Right kidney (tissue), 1 donor: ENCODE measurements around the gene UGT1A7.
"Not testable (repeated sequence)": the region's sequence is repeated elsewhere in the genome, so short reads cannot be mapped to it uniquely, and the experiment has no call there.

Source experiments
- DNase-seq: peaks from one replicate; pipeline ENCODE4 v3.0.0-alpha.2; 2016

Gene UGT1A7

DNA sequence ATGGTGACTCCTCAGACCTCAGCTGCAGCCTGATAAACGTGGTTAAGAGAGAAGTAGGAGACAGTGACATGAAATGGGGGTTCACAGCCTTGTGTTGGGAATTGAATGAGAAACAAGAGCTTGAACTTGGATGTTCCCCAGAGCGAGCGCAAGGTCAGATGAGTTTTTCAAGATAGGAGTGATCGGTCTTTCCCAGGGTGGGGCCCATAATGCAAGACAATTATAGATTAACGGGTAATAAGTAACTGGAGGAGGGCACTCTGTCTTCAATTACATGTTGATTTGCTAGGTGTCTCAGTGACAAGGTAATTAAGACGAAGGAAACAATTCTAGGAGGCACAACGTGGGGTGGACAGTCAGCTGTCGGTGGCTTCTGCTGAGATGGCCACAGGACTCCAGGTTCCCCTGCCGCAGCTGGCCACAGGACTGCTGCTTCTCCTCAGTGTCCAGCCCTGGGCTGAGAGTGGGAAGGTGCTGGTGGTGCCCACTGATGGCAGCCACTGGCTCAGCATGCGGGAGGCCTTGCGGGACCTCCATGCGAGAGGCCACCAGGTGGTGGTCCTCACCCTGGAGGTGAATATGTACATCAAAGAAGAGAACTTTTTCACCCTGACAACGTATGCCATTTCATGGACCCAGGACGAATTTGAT lies 31.0 kb downstream of the UGT1A7 start, which contains the start of gene UGT1A5:
Gene UGT1A5, plus strand, starts transcription at position 297 of the 651 bp plus-strand sequence. Its CDS starts 85 bp downstream, at position 382.
- no peak for DNase-seq

DNA sequence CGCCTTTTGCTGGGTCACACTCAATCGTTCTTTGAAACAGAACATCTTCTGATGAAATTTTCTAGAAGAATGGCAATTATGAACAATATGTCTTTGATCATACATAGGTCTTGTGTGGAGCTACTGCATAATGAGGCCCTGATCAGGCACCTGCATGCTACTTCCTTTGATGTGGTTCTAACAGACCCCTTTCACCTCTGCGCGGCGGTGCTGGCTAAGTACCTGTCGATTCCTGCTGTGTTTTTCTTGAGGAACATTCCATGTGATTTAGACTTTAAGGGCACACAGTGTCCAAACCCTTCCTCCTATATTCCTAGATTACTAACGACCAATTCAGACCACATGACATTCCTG lies 31.5 kb downstream of the UGT1A7 start:
- DNase-seq: no peak

DNA sequence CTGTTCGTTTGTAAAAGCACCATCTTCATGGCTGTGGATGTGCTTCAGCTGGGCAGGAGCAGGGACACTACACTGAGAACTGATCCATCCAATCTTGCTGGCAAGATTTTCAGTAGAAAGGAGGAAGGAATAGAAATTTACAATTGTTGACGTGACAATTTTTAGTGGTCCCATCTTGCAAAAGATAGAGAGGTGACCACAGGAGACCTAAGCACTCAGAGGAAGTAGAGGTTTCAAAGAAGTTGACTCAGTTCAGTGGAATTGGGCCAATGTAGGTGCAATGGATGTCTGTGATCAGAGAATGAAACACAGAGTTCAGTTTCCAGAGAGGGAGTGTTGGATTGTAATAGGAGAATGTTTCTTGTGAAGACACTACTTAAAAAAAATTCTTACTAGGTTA lies 32.4 kb downstream of the UGT1A7 start:
- DNase-seq: no peak

DNA sequence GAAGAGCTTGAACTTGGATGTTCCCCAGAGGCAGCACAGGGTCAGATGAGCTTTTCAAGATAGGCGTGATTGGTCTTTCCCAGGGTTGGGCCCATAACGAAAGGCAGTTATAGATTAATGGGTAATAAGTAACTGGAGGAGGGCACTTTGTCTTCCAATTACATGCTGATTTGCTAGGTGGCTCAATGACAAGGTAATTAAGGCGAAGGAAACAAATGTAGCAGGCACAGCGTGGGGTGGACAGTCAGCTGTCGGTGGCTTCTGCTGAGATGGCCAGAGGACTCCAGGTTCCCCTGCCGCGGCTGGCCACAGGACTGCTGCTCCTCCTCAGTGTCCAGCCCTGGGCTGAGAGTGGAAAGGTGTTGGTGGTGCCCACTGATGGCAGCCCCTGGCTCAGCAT lies 36.9 kb downstream of the UGT1A7 start, which contains the start of gene UGT1A4:
Gene UGT1A4, plus strand, starts transcription at position 185 of the 400 bp plus-strand sequence. Its CDS starts 85 bp downstream, at position 270.
- no peak for DNase-seq

DNA sequence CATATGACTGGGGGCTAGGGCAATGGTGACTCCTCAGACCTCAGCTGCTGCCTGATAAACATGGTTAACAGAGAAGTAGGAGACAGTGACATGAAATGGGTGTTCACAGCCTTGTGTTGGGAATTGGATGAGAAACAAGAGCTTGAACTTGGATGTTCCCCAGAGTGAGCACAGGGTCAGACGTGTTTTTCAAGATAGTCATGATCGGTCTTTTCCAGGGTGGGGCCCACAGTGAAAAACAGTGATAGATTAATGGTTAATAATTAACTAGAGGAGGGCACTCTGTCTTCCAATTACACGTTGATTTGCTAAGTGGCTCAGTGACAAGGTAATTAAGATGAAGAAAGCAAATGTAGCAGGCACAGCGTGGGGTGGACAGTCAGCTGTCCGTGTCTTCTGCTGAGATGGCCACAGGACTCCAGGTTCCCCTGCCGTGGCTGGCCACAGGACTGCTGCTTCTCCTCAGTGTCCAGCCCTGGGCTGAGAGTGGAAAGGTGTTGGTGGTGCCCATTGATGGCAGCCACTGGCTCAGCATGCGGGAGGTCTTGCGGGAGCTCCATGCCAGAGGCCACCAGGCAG lies 47.1 kb downstream of the UGT1A7 start, which contains the start of gene UGT1A3:
Gene UGT1A3, plus strand, starts transcription at position 320 of the 579 bp plus-strand sequence. Its CDS starts 85 bp downstream, at position 405.
- DNase-seq: no peak

DNA sequence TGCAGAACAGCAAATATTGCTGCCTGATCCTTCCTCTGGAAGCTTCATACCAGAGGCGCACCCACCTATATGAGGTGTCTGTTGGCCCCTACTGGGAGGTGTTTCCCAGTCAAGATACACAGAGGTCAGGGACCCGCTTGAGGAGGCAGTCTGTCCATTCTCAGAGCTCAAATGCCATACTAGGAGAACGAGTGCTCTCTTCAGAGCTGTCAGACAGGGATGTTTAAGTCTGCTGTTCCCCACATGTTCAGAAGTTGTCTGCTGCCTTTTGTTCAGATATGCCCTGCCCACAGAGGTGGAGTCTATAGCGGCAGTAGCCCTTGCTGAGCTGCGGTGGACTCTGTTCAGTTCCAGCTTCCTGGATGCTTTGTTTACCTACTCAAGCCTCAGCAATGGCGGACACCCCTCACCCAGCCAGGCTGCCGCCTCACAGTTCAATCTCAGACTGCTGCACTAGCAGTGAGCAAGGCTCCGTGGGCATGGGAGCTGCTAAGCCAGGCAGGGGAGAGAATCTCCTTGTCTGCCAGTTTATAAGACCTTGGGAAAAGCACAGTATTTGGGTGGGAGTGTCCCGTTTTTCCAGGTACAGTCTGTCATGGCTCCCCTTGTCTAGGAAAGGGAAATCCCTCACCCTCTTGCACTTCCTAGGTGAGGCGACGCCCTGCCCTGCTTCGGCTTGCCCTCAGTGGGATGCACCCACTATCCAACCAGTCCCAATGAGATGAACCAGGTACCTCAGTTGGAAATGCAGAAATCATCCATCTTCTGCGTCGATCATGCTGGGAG lies 55.4 kb downstream of the UGT1A7 start:
- not testable (repeated sequence) for DNase-seq

DNA sequence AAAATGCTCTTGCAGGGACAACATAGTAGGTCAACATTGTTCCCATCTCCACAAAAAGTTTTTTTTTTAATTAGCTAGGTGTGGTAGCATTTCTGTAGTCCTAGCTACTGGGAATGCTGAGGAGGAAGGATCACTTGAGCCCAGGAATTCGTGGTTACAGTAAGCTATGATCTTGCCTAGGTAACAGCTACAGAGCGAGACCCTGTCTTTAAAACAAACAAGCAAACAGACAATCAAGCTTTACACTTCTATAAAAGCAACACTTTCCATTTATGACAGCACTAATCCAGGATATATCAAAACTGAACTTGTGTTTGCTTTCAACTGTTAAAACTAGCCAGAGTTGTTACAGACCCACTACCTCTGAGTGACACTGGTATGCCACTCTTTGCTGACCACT lies 59.2 kb downstream of the UGT1A7 start:
- DNase-seq: no peak

DNA sequence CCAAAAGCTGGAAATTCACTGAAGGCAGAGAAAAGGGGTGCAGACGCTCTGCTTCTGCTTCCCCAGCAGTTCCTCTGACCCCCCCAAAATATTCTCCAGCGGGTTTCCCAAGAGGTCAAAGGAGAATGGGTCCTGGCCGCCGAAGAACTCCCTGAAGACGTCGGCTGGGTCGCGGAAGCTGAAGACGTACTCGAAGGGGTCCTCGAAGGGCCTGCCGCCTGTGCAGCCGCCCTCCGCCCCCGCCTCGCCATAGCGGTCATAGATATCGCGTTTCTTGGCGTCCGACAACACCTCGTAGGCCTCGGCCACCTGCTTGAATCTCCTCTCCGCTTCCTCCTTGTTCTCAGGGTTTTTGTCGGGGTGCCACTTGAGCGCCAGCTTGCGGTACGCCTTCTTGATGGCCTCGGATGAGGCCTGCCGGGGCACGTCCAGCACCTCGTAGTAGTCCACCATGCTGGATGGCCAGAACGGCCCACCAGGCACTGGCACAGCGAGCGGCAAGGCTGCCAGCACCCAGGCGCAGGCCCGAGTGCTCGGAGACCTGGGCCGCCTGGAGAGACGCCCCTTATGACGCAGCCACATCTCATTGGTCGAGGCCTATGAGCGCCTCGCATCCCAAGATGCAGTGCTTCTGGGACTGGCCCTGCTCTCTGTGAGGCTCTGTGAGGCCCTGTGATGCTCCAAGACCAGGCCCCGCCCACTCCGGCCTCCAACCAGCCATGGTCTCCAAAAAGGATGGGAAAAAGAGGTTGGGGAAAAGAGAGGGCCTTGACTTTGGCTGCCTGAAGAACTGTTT lies 62.0 kb downstream of the UGT1A7 start:
- DNase-seq: no peak

DNA sequence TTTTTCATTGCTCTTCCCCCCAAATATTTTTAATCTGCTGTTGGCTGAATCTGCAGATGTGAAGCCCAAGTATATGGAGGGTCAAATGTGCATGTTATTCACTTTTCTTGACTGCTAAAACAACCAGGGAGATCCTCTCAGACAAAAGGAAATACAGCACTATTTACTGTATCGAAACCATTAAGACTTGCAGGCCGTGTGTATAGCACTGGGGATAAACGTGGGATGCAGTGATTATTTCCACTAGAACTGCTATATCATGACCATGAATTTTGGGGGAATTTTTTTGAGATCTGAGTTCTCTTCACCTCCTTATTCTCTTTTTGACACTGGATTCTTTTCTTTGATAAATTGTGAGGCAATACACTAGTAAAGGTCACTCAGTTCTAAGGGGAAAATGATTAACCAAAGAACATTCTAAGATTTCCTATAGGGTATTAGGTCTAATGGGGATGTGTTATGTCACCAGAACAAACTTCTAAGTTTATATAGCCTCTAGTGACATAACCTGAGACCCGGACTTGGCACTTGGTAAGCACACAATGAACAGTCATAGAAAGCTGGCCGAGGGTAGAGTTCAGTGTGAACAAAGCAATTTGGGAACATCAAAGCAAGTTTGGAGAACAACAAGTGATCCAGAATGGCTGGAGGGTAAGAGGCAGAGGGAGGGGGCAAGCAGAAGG lies 63.5 kb downstream of the UGT1A7 start:
- no peak for DNase-seq

DNA sequence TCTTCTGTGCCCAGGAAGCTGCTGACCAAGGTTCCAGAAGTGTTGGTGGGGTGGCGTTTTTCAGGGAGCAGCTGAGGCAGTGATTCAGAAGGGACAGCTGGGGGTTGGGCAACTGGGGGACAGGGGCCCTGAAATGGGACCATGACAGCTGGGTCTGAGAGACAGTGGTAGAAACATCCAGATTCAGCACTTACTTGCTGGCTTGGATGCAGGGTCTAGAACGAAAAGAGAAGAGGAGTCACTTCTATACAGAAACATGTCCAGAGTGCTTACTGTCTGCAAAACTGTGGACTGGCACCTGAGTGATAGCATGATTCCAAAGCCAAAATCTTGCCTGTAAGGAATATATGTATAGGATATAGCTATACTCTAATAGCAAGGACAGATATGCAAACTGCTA lies 64.1 kb downstream of the UGT1A7 start:
- not testable (repeated sequence) for DNase-seq

DNA sequence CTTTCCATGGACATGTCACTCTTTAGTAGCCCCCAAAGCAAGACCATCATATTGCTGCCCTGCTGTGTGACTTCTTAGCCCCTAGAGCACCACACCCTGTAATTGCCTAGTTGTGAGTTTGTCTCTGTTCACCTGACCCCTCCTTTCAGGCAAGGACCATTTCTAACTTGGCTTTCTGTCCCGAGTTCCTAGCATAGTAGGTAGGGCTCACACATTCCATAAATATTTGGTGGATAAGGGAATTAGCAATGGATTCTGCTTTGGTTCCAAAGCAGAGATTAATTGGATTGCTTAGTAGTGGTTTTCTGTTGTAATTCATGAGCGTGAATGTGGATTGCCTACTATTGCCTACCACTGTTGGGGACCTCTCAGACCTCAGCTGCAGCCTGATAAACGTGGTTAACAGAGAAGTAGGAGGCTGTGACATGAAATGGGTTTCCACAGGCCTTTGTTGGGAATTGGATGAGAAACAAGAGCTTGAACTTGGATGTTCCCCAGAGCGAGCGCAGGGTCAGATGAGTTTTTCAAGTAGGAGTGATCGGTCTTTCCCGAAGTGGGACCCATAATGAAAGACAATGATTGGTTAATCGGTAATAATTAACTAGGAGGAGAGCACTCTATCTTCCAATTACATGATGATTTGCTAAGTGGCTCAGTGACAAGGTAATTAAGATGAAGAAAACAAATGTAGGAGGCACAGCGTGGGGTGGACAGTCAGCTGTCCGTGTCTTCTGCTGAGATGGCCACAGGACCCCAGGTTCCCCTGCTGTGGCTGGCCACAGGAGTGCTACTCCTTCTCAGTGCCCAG lies 65.0 kb downstream of the UGT1A7 start:
- DNase-seq: no peak

DNA sequence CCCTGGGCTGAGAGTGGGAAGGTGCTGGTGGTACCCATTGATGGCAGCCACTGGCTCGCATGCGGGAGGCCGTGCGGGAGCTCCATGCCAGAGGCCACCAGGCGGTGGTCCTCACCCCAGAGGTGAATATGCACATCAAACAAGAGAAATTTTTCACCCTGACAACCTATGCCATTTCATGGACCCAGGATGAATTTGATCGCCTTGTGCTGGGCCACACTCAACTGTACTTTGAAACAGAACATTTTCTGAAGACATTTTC lies 65.5 kb downstream of the UGT1A7 start:
- DNase-seq: no peak

DNA sequence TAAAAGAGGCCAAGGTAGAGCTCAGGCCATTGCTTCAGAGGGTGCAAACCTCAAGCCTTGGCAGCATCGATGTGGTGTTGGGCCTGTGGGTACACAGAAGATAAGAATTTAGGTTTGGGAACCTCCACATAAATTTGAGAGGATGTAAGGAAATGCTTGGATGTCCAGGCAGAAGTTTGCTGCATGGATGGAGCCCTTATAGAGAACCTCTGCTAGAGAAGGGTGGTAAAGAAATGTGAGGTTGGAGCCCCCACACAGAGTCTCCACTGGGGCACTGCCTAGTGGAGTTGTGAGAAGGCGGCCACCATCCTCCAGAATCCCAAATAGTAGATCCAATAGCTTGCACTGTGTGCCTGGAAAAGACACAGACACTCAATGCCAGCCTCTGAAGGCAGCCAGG lies 69.0 kb downstream of the UGT1A7 start:
- DNase-seq: not testable (repeated sequence)

DNA sequence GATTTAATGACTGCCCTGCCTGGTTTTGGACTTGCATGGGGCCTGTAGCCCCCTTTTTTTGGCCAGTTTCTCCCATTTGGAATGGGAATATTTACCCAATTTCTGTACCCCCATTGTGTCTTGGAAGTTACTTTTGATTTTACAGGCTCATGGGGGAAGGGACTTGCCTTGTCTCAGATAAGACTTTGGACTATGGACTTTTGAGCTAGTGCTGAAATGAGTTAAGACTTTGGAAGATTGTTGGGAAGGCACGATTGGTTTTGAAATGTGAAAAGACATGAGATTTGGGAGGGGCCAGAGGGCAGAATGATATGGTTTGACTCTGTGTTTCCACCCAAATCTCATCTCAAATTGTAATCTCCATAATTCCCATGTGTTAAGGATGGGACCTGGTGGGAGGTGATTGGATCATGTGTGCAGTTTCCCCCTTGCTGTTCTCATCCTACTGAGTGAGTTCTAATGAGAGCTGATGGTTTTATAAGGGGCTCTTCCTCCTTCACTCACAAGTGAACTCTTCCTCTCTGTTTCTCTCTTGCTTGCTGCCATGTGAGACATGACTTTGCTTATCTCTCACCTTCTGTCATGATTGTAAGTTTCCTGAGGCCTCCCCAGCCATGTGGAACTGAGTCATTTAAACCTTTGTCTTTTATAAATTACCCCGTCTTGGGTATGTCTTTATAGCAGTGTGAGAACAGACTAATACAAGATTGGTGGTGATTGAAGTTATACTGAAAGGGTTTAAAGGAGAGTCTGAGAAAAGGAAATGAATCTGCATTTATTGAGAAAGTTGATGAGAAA lies 69.7 kb downstream of the UGT1A7 start:
- DNase-seq: not testable (repeated sequence)

DNA sequence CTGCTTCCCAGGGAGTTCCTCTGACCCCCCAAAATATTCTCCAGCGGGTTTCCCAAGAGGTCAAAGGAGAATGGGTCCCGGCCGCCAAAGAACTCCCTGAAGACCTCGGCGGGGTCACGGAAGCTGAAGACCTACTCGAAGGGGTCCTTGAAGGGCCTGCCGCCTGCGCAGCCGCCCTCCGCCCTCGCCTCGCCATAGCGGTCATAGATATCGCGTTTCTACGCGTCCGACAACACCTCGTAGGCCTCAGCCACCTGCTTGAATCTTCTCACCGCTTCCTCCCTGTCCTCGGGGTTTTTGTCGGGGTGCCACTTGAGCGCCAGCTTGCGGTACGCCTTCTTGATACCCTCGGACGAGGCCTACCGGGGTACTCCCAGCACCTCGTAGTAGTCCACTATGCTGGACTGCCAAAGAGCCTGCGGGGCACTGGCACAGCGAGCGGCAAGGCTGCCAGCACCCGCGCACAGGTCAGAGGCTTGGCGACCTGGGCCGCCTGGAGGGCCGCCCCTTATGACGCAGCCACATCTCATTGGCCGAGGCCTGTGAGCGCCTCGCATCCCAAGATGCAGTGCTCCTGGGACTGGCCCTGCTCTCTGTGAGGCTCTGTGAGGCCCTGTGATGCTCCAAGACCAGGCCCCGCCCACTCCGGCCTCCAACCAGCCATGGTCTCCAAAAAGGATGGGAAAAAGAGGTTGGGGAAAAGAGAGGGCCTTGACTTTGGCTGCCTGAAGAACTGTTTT lies 73.3 kb downstream of the UGT1A7 start:
- no peak for DNase-seq

DNA sequence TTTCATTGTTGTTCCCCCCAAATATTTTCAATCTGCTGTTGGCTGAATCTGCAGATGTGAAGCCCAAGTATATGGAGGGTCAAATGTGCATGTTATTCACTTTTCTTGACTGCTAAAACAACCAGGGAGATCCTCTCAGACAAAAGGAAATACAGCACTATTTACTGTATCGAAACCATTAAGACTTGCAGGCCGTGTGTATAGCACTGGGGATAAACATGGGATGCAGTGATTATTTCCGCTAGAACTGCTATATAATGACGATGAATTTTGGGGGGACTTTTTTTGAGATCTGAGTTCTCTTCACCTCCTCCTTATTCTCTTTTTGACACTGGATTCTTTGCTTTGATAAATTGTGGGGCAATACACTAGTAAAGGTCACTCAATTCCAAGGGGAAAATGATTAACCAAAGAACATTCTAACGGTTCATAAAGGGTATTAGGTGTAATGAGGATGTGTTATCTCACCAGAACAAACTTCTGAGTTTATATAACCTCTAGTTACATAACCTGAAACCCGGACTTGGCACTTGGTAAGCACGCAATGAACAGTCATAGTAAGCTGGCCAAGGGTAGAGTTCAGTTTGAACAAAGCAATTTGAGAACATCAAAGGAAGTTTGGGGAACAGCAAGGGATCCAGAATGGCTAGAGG lies 74.9 kb downstream of the UGT1A7 start:
- no peak for DNase-seq

DNA sequence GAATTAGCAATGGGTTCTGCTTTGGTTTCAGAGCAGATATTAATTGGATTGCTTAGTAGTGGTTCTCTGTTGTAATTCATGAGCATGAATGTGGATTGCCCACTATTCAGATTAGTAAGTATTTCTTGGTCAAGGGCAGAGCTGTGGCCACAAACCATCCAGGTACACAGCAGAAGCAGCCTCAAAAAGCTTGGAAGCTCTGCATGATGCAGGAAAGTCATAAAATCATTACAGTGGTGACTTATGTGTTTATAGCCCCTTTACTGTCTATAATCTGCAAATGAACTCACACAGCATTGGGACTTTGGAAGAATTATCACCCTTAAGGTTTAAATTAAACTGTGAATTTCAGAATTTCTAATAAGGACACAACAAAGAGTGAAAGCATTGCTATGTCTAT lies 76.4 kb downstream of the UGT1A7 start:
- no peak for DNase-seq

DNA sequence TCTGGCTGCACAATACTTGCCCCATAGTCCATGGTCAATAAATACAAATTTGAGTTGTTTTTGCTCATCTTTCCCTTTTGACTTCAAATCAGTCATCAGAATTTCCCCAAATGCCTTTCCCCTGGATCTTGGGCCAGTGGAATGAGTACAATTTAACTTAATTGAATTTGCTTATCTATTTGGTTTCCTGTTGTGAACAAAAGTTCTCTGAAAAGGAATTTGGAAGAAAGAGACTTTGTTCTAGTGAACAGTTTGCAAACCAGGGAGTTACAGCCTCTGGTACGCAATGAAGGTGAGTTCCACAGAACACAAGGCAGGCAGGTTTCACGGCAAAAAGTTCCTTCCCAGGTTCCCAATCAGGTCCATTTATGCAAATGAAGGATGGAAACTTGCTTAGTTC lies 77.1 kb downstream of the UGT1A7 start:
- DNase-seq: no peak

DNA sequence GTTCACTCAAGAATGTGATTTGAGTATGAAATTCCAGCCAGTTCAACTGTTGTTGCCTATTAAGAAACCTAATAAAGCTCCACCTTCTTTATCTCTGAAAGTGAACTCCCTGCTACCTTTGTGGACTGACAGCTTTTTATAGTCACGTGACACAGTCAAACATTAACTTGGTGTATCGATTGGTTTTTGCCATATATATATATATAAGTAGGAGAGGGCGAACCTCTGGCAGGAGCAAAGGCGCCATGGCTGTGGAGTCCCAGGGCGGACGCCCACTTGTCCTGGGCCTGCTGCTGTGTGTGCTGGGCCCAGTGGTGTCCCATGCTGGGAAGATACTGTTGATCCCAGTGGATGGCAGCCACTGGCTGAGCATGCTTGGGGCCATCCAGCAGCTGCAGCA lies 78.3 kb downstream of the UGT1A7 start, which contains the start of gene UGT1A1:
Gene UGT1A1, plus strand, starts transcription at position 228 of the 400 bp plus-strand sequence. Its CDS starts 18 bp downstream, at position 246.
- no peak for DNase-seq
